Mononuclear cell (primary cell): ENCODE measurements around the gene SLC24A3. TPM values are rescaled to one million over a fixed set of nuclear protein-coding genes. Genes with fewer than 3 reads are reported as not detected.

ENCODE experiments used
- H3K27me3 ChIP-seq: 2 replicates; pipeline ENCODE4 v1.6.0; 2011; ENCODE audit warnings: low read length, control low read depth; ENCODE audit not compliant: insufficient read depth
- H3K4me1 ChIP-seq: 2 replicates; pipeline ENCODE4 v1.5.1; 2011; ENCODE audit warnings: mild to moderate bottlenecking, low read length, control low read depth; ENCODE audit not compliant: insufficient read depth
- H3K4me3 ChIP-seq: 2 replicates; pipeline ENCODE4 v1.5.1; 2011; ENCODE audit warnings: mild to moderate bottlenecking, low read length, moderate library complexity
- H3K9me3 ChIP-seq: 2 replicates; pipeline ENCODE4 v1.5.1; 2011; ENCODE audit warnings: low read depth, mild to moderate bottlenecking, control low read depth, low read length
- total RNA-seq: library from RNA; depleted of rRNA; stranded (reverse); fragments of >200 nt; gene quantifications from one replicate; pipeline ENCODE4 v1.2.3, GENCODE V29; 2012

SLC24A3 gene
- total RNA-seq: 1.0 TPM

DNA sequence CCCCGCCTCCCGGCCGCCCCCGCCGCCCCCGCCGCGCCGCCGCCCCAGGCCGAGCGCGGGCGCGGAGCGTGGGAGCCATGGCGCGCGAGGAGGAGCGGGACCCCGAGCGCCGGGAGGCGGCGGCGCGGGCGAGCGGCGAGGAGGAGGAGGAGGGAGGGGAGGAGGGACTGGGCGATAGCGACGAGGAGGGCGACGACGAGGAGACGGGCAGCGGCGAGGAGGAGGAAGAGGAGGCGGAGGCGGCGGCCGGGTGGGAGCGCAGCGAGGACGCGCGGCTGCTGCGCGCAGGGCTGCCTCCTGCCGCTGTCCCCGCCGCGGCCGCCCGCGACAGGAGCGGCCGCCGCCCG lies at the start of gene SLC24A3:
SLC24A3 (plus strand) TSS at position 174 of the 347 bp plus-strand sequence.
- H3K4me3 ChIP-seq: peak within 1 kb of the TSS; percentile 19
- peaks cover 10% of the 10 kb centered on the region for H3K27me3 ChIP-seq
- H3K4me1 ChIP-seq: peaks cover 17% of the 10 kb centered on the region

DNA sequence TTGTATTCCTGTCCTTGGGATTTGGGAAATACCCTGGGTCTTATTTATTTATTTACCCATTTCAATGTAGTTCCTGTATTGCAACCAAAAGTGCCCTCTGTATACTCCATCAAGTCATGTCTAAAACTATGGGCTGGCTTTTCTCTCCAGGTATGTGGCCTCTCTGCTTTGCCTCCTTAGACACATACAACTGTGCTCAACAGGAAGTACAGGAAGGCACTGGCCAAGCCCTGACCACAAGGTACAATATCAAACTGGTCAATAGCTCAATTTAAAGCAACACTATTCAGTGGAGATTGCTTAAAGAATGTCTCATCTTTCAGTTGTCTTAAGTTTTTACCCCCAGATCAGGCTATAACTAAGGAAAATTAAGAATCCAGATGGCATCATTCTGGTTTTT lies 42.3 kb upstream of the SLC24A3 start:
- Histone ChIP-seq H3K4me1 (no peaks in the 10 kb centered on the region), H3K4me3 (no peak overlapping the region), H3K9me3 (no peaks in the 10 kb centered on the region)

More for the DNA sequence above, at the start of gene SLC24A3:
- H3K9me3 ChIP-seq: no peaks in the 10 kb centered on the region

DNA sequence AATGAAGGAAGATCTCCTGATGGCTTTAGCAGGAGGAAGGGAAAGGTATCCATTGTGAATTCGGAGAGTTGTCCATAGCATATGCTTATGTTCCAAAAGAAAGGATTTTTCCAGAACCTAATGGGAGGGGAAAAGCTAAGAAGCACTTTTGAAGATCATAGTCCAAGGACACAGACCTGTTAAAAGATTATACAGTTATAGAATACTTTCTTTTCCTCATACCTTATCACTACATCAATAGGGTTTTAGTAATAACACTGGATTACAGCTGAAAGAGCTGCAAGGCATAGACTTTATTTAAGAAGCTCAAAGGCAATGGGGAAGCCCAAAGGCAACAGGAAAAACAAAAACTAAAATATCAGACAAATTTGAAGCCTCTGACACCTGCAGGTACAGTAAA lies 39.8 kb upstream of the SLC24A3 start:
- no peak overlapping the region for H3K4me3 ChIP-seq
- H3K27me3 ChIP-seq: no peaks in the 10 kb centered on the region
- H3K9me3 ChIP-seq: no peaks in the 10 kb centered on the region
- H3K4me1 ChIP-seq: no peaks in the 10 kb centered on the region

More for the DNA sequence above, 42.3 kb upstream of the SLC24A3 start:
- H3K27me3 ChIP-seq: no peaks in the 10 kb centered on the region

DNA sequence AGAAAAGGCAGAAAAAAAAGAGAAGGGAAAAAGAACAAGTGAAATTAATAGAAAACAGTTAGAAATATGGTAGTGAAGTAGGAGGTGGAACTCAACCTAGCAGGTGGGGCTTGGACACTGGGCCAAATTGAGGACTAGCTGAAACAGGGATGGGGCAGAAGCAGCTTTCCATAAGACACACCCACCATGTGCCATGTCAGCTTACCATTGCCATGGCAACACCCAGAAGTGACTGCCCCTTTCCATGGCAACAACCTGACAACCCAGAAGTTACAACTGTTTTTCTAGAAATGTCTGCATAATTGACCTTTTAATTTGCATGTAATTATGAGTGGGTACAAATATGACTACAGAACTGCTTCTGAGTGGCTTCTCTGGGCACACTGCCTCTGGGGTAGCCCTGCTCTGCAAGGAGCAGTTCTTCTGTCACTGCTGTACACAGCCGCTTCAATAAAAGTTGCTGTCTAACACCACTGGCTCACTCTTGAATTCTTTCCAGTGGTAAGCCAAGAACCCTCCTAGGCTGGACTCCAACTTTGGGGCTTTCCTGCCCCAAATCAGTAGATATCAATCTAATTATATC lies 35.9 kb upstream of the SLC24A3 start:
- no peaks in the 10 kb centered on the region for H3K4me1 ChIP-seq
- no peaks in the 10 kb centered on the region for H3K27me3 ChIP-seq
- H3K9me3 ChIP-seq: no peaks in the 10 kb centered on the region
- no peak overlapping the region for H3K4me3 ChIP-seq

DNA sequence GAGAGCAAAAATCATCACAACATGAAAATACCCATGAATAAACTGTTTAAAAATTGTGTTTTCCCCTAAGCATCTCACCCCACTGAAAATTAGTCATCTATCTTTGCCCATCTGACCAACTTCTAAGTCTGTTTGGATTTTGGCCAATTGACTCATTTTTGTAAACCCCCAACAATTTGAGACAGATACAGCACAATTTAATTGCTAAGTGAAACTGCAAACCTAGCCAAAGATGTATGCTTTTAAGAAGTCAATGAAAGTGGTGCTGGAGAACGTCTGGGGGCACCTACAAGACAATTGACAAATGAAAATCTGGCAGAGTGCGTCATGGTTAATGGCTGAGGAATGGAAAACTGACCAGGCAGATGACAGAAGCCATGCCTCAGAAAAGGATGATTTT lies 30.9 kb upstream of the SLC24A3 start:
- H3K4me1 ChIP-seq: no peaks in the 10 kb centered on the region
- no peak overlapping the region for H3K4me3 ChIP-seq
- H3K9me3 ChIP-seq: no peaks in the 10 kb centered on the region
- no peaks in the 10 kb centered on the region for H3K27me3 ChIP-seq

DNA sequence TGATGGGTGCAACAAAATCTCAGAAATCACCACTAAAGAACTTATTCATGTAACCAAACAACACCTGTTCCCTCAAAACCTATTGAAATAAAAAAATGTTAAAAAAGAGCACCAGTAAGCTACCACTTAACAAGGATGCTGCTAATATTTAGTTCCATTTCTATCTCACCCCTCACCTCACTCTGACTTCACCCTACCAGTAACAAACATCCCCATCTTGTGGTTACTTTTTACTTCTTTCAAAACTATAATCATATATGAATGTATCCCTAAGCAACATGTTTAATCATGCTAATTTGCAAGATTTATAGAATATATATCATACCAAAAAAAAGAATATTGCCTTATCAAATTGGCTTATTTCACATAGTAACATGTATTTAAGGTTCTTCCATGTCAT lies 27.4 kb upstream of the SLC24A3 start:
- Histone ChIP-seq H3K4me3 (no peak overlapping the region), H3K4me1 (no peaks in the 10 kb centered on the region), H3K9me3 (no peaks in the 10 kb centered on the region), H3K27me3 (no peaks in the 10 kb centered on the region)

DNA sequence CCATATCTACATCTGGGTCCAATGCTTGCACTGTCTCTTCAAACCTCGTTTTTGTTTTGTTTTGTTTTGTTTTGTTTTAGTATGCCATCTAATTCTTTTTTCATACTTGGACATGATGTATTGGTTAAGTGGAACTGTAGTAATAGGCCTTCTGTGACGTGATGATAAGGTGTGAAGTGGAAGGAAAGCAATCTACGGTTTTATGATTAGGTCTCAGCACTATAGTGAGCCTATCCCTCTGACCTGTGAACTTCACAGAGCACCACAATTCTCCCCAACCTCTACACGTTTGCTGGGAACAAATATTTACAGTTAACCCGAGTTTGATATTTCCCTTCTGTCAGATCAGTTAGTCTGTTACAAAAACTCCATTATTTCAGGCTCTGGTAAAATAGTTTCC lies 19.1 kb upstream of the SLC24A3 start:
- Histone ChIP-seq H3K27me3 (no peaks in the 10 kb centered on the region), H3K9me3 (no peaks in the 10 kb centered on the region), H3K4me1 (no peaks in the 10 kb centered on the region), H3K4me3 (no peak overlapping the region)

DNA sequence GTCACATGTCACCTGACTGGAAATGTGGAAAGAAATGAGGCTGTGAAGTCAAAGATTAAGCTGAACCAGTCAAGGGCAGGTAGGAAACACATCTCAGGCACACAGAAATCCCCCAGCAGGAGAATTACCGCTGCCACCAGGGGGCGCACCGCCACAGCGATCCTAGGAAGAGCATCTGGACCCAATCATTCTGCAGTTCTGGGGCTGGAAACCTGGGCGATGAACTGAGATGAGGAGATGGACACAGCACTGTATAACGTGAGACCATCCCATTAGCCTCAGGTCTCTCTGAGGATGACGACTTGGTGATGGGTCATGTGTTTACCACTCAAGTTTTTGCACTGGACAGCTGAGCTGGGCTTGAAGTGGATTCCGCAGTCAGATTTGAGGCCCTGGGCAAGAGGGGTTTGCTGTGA lies 6.5 kb upstream of the SLC24A3 start:
- H3K4me1 ChIP-seq: no peaks in the 10 kb centered on the region
- H3K27me3 ChIP-seq: peaks cover 5% of the 10 kb centered on the region
- no peak overlapping the region for H3K4me3 ChIP-seq
- H3K9me3 ChIP-seq: no peaks in the 10 kb centered on the region

DNA sequence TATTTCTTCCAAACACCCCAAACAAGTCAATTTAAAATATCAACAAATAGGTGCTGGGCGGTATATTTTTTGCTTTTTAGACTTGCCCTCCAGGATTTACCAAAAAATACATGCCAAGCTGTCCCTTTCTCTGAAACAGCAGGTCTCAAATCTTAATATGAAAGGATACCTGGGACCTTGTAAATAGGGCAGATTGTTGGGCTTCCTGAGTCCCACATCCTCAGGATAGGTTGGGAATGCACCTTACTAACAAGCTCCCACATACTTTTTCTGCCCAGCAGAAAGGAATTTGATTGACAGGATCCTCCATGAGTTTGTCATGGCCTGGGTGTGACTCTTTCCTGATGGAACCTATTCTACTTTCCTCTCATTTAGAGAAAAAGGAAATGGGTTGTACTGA lies 4.9 kb upstream of the SLC24A3 start:
- Histone ChIP-seq H3K4me1 (peaks cover 6% of the 10 kb centered on the region), H3K9me3 (no peaks in the 10 kb centered on the region), H3K4me3 (no peak overlapping the region), H3K27me3 (peaks cover 13% of the 10 kb centered on the region)

DNA sequence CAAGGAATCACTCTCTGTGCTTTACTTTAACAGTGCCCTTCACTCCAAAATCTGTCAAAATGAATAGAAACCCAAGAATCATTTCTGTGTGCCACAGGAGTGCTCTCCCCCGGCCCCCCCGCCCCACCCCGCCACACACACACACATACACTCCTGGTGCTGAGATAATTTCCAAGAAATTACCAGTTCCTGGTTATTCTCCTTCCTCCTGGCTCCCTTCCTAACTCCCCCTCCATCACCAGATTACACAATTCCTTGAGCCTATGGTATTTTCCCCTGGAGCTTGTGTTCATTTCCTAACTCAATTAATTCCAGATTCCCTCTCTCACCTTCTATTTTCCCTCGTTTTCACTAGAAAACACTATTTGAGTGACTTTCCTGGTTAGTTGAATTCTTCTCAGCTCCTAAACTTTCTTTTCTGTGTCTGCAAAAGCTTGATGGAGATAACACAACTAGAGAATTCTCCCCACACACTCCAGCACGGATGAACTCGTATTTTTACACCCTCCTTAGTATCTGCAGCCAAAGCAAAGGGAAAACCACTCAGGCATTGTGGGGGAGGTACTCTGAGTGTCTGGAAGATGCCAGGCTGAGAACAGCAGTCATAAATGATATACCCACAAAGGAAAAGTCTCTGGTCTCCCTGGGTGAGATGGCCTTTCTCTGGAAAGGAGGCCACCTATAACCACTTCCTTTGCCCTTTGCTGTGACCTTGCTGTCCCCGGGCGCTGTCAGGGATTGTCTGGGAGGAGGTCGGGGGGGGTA lies 1.9 kb upstream of the SLC24A3 start:
- H3K9me3 ChIP-seq: no peaks in the 10 kb centered on the region
- peaks cover 10% of the 10 kb centered on the region for H3K27me3 ChIP-seq
- no peak overlapping the region for H3K4me3 ChIP-seq
- peaks cover 17% of the 10 kb centered on the region for H3K4me1 ChIP-seq

DNA sequence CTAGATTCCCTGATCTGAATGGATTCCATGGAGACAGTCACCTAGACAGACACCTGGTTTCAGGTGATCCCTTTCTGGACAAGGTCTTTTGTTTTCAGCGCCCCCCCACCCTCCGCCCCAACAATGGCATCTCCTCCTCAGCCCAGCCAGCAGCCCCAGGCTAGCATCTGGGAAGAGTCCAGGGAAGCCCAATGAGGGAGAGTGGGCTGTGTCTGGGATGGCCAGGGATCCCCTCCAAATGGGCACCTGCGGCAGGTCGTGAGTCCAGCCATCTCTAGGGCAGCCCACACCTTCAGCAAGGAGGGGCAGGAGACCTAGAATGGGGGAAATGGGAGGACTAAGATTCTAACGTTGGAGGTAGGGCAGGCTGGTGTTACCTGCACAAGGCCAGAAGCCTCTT lies 1.2 kb upstream of the SLC24A3 start:
- Histone ChIP-seq H3K4me1 (peaks cover 17% of the 10 kb centered on the region), H3K27me3 (peaks cover 10% of the 10 kb centered on the region), H3K4me3 (no peak overlapping the region), H3K9me3 (no peaks in the 10 kb centered on the region)

DNA sequence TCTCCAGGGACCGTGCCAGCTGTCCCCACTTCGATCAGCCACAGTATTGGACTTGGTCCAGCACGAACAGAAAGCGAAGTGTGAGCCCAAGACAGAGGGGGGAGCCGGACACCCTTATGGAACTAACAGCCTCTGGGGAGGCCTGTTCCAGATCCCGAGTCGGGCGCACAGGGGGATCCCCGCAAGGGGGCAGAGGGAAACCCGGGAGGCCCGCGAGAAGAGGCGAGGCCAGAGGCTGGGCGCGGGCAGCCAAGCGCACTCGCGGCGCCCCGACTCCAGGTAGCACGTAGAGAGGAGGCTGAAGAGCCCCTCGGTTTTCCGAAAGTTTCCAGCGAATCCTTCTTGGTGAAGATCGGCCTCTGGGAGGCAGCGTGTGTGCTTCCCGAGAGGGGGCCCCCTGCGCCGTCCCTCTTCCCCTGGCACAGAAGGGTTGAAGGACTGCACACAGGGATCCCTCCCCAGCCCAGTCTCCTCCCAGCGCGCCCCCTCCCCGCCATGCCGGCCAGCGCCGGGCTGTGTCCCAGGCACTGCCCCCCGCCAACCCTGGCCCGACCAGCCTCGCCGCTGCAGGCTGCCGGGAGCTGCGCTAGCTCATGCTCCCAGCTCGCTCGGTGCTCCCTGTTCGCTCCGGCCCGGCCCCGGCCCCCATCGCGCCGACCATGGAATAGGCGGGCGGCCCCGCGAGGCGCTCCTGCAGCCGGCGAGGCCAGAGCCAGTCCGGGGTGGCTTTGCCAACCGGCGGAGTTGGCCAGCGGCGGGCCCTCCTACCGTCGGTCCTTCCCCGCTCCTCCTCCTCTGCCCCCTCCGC lies 577 bp upstream of the SLC24A3 start:
- Histone ChIP-seq H3K27me3 (peaks cover 10% of the 10 kb centered on the region), H3K4me1 (peaks cover 17% of the 10 kb centered on the region), H3K9me3 (no peaks in the 10 kb centered on the region), H3K4me3 (peak overlapping the region; percentile 8)

DNA sequence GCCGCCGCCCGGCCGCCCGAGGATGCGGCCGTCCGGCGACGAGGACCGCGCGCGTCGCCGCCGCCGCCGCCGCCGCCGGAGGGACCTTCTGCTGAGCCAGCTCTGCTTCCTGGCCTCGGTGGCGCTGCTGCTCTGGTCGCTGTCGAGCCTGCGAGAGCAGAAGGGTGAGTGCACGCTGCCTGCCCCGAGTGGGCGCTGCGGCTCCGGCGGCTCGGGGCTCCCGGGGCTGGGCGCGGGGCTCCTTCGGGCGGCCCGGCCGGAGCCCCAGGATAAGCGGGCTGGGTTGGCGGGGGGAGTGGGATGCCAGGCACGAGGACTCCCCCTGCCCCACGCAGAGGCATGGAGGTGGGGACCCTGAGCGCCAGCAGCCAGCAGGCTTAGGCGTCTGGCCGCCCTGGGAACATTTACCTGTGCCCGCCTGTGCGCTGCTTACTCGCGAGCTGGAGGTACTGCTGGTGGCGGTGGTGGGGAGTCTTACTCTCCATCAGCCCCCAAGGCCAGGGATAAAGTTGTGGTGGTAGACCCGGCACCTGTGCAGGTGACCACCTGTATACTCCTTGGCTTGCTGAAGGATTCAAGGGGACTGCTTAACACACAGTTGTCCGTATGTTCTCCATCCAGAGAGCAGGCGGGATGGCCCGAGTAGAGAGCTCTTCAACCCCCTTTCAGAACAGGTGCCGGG lies 520 bp downstream of the SLC24A3 start:
- peaks cover 17% of the 10 kb centered on the region for H3K4me1 ChIP-seq
- peaks cover 10% of the 10 kb centered on the region for H3K27me3 ChIP-seq
- H3K4me3 ChIP-seq: peak overlapping the region; percentile 19
- no peaks in the 10 kb centered on the region for H3K9me3 ChIP-seq

DNA sequence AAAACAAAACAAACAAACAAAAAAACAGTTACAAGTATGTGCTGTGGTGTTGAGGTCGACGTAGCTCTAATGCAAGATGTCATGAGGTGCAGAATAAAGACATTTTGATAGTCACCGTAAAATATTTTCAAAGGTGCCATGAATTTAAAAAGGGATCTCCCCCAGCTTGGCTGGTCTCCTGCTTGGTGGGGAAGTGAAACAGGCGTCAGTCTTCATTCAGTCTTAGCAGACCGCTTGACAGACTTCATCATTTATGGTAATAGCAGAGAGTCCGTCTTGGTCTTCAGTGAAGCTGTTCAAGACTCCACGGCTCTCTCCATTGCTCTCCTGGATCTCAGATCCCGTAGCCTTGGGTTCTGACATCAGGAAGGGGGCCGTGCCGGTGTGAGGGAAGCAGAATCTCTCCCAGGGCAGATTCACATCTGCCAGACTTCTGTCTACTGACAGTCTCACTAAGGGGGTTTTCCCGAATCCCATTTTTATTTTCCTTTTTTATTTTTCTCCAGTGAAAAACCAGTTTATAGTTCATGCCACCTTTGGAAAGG lies 1.6 kb downstream of the SLC24A3 start:
- Histone ChIP-seq H3K9me3 (no peaks in the 10 kb centered on the region), H3K4me1 (peaks cover 17% of the 10 kb centered on the region), H3K4me3 (no peak overlapping the region), H3K27me3 (peaks cover 10% of the 10 kb centered on the region)

DNA sequence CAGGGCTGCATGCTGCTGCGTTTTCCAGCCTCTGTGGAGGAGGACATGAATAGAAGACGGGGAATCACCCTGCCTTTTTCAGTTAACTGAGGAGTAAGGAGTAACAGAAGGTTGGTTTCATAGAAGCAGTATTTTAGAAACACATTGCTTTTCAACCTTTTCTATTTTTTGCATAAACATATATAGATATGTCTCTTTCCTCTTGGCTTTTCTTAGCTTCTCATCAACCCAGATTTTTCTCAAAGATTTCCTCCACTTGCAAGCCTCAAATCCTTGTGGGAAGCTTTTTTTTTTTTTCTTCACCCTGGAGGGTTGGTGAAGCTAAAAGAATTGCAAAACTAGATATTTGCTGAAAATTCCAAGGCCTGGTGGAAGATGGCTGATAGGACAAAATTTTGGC lies 6.0 kb downstream of the SLC24A3 start:
- no peak overlapping the region for H3K4me3 ChIP-seq
- H3K9me3 ChIP-seq: no peaks in the 10 kb centered on the region
- H3K4me1 ChIP-seq: peaks cover 7% of the 10 kb centered on the region
- no peaks in the 10 kb centered on the region for H3K27me3 ChIP-seq
